Measurements from ENCODE around the gene EXOSC10.
"Not testable (repeated sequence)": the region's sequence is repeated elsewhere in the genome, so short reads cannot be mapped to it uniquely, and the experiment has no call there.

EXOSC10 gene

DNA sequence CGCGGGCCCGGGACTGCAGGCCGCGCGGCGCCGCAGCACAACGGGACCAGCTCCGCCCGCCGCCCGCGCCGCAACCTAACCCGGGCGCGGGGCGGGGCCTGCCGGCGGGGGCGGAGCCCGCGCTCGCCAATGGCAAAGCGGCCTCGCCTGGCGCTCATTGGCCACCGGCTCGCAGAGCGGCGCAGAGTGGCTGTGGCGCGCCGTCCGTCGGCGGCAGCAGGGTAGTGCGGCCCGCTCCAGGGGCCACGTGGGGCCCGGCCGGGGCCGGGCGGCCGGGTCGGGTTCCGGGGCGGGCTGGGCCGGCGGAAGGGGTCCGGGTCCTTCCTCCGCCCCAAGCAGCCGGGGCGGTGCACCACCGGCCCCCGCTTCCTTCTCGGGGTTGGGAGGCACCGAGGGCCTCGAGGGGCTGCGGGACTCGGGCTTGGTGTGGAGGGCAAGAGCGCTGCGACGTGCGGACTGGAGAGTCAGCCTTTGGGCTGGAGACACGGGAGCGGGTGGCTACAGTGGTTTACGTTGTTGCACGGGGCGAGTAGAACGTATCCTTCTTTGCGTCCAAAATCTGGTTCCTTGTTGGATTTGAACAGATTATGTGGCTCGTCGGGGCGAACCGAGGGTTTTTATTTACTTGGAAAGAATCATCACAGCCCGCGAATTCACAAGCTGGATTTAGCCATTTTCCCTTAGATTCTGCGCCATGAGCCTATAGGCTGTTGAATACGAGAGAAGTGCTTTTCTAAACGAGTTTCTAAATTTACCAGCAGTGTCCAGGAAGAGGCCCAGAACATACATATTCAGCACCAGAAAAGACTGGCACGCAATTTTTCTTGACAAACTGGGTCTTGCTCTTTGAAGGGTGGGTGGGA, 39.5 kb downstream of the EXOSC10 start, which contains the start of gene SRM:
SRM (minus strand) TSS at position 51 of the 863 bp plus-strand sequence. CDS start 75 bp downstream, outside the sequence.
- DNase-seq: peak; percentile 72 to 89

DNA sequence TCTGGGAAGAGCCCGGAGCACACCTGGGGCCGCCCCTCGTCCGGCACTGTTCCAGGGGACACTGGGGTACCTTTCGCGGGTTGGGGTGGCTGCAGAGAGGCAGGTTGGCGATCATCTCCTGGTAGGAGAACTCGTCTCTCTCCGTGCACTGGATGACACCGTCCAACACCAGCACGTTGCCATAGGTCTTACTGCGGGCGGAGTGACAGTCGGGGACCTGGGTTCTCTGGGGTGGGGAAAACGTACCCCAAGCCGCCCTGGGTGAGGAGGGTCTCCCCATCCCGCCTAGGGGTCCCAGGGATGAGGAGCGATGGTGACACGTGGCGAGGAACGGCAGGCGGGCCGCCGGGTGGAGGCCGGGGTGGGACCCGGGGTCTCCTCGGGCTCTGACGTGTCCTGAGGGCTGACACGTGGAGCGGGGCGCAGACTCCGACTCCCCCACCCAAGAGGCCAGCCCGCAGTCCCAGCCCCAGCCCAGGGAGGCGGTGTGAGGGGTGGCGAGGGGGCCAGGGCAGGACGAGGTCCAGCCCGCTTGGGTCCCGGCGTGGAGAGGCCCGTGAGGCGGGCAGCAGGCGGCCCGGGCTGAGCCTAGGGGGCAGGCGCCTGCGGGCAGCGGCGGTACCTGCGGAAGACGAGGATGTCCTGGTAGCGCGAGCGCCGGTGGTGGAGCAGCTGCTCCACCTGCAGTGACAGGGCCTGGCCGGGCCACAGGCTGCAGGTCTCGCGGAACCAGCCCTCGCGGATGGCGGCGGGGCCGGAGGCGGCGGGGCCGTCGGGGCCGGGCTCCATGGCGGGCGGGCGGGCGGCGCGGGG, 40.3 kb downstream of the EXOSC10 start:
- no peak for DNase-seq

DNA sequence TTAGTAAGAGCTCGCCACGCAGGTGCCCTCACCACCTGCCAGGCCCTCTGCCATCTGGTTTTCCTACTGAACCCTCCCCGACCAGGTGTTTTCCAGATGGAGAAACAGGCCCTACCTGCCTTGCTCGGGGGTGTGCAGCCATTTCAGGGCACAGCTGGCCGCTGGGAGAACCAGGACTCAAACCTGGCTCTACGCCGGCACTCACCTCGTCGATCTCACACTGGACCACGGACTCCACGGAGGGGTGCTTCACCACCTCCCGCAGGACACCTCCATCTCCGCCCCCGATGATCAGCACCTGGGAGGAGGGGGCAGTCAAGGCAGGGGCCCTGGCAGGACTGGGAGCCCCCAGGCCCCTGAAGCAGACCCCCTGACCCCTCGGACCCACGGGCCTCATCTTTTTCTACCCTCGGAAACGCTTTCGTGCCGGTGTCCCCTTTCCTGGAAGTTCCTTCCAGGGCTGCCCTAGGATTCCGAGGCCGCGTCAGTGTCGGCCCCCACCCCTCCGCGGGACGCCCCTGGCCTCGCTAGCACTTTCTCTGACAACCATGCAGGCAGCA, 41.0 kb downstream of the EXOSC10 start:
- peak in 1 of 2 experiments; percentile 43 for DNase-seq

DNA sequence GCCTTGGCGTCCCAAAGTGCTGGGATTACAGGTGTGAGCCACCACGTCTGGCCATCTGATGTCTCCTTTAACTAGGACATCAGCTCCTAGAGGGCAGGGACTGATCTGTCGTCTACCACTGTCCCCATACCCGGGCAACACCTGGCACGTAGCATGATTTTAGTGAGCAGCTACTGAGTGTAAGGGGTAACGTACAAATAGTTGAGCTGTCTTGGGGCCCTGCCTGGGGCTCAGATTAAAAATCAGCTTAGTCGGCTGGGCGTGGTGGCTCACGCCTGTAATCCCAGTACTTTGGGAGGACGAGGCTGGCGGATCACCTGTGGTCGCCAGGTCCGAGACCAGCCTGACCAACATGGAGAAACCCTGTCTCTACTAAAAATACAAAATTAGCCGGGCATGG, 41.6 kb downstream of the EXOSC10 start:
- no peak for DNase-seq

DNA sequence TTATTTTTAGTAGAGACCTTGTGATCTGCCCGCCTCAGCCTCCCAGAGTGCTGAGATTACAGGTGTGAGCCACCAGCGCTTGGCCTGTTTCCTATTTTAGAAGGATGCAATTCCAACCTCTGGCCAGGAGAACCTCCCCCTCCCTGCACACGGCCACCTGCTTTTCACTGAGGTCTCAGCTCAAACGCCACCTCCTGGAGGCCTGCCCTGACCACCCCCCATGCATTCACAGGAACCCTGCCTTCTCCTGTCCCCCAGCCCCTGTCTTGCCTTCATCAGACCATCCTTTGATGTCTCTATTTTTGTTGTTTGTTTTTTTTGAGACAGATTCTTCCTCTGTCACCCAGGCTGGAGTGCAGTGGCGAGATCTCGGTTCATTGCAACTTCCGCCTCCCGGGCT, 42.2 kb downstream of the EXOSC10 start:
- DNase-seq: no peak

DNA sequence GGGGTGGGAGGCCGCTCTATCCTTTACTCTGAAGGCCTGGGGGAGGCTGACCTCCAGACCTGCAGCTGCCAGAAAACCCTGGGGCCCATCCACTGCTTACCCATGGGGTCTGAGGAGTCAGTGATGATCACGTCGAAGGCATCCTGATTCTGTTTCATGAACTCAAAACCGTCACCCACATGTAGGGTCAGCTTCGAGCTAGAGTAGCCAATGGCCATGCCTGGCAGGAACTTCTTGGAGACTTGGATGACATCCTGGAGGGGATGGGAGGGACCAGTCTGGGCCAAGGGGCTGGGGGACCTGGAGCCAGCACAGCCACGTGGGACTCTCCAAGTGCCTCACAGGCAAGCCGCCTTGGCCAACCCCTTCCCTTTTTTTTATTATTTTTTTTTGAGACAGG, 43.2 kb downstream of the EXOSC10 start:
- no peak for DNase-seq

DNA sequence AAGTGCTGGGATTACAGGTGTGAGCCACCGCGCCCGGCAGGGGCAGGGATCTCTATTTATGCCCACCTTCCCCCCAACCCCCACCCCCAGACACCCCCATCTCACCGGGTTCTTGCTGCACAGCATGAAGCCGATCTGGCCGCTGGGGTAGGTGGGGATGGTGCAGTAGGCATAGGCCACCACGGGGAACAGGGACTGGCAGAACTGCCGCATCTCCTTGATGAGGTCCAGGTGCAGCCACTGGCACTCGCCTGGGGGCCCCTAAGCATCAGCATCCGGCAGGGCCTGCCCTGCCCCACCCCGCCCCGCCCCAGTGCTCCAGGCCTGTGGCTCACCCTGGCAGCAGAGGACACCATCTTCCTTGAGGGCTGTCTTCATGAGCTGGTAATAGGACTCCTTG, 44.0 kb downstream of the EXOSC10 start:
- DNase-seq: no peak

DNA sequence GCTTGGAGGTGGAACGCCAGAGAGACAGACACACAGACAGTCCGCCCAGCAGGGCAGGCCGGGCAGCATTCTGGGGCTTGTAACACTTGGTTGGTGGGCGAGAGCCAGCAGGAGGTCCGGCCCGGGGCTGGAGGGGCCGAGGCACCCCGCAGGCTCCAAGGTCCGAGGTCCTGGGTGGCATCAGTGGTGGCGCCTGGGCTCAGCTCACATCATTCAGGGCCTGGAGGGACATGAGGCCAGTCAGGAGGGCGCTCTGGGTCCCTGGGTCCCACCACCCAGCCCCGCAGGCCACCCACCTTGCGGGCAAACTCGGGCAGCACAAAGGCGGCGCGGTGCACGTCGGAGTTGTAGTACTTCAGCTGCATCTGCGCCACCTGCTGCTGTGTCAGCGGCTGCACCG, 45.0 kb downstream of the EXOSC10 start:
- DNase-seq: no peak

DNA sequence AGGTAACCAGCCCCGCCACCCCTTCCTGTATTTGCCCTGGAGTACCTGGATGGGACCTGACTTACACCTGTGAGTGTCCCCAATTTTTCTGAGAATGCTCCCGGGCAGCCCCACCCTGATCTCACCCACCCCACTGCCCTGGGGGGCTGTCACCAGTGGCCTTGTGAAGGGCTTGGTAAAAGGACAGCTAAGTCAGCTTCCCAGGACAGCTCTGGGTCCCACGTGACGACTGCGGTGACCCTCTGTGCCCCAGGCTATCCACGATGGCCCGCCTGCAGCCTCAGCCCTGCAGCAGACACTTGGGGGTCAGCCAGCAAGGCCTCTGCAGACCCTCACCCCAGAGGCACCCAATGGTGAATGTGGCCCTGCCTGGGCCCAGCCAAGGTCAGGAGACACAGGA, 45.5 kb downstream of the EXOSC10 start:
- DNase-seq: no peak

DNA sequence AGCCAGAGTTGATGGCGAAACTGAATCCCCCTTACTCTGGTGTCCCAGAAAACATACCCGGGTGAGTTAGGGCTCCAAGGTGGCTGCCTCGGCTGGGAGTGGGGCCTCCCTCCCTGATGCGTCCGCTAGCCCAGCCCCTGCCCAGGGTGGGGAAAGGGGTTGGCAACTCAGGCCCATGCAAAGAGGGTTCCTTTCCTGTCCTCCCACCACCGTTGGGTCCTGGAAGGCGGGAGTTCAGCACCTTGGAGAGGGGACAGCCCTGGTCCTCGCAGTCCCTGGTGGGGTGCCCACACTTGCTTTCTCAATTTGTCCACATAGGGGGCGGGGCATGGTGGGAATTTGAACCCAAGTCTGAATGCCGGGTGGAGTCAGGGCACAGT, 45.9 kb downstream of the EXOSC10 start:
- DNase-seq: no peak

DNA sequence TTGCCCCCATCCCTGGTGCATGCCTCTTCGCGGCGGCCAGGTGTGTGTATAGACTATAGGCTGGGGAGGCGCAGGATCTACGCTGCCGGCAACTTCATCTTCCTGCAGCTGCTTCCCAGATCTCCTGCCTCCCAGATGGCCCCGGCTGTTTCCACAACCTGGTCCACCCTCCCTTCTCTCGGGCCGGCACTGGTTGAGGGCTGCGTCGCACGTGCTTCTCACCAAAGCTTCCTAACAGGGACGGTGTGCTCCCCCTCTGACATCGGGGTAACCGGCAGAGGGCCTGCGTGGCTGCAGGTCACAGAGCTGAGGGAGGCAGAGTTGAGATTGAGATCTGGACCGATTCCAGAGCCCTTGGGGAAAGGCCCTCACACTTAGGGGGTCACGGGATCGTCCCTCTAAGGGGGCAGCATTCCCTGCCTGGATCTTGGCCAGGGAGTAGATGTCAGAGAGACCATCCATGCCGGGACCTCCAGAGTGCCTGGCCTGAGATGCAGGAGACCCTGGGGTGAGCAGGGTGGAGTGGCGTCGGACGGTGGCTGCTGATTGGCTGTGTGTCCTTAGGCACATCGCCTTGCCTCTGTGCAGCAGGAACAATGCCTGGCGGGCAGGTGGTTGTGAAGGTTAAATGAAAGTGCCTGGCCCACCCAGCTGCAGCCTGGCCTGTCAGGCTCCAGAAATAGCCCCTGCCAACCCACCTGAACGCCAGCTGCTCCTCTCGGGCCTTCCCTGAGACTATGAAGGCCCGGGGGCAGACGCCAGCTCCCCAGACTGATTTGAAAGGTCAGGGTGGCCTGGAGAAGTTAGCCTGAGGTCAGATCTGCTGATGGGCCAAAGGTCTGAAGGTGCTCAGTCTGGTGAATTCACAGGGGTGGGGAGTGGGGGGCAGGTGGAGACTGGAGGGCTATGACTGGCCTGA, 46.6 kb downstream of the EXOSC10 start:
- DNase-seq: peak; percentile 40 to 76

DNA sequence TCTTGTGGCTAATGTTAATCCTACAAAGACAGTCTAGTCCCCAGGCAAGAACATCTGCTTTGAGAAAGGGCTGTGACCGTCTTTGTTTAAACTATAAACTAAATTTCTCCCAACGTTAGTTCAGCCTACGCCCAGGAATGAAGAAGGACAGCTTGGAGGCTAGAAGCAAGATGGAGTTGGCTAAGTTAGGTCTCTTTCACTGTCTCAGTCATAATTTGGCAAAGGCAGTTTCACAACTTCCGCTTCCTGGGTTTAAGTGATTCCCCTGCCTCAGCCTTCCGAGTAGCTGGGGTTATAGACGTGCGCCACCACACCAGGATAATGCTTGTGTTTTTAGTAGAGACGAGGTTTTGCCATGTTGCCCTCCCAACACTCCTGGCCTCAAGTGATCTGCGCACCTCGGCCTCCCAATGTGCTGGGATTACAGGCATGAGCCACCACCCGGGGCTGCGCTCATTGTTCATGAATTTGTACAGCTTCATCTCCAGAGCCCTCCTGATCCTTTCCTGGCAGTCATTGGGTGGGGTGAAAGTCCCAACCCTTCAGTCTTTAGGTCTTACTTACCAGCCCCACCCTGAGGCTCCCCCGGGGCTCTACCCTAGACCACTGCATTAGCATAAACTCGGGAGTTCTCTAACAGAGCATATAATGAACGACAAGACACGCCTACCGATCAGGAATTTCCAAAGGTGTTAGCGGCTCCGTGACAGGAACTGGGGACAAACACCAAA, 47.7 kb downstream of the EXOSC10 start:
- DNase-seq: no peak

DNA sequence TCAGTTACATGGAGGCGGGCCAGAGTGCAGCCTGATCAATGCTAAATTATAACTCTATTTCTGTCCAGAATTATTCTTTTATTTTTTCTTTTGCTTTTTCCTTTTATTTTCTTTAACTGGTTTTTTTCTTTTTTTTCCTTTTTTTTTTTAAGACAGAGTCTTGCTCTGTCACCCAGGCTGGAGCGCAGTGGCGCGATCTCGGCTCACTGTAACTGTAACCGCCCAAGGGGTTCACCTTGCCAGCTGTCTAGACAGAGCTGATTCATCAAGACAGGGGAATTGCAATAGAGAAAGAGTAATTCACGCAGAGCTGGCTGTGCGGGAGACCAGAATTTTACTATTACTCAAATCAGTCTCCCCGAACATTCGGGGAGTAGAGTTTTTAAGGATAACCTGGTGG, 48.5 kb downstream of the EXOSC10 start:
- not testable (repeated sequence) for DNase-seq

DNA sequence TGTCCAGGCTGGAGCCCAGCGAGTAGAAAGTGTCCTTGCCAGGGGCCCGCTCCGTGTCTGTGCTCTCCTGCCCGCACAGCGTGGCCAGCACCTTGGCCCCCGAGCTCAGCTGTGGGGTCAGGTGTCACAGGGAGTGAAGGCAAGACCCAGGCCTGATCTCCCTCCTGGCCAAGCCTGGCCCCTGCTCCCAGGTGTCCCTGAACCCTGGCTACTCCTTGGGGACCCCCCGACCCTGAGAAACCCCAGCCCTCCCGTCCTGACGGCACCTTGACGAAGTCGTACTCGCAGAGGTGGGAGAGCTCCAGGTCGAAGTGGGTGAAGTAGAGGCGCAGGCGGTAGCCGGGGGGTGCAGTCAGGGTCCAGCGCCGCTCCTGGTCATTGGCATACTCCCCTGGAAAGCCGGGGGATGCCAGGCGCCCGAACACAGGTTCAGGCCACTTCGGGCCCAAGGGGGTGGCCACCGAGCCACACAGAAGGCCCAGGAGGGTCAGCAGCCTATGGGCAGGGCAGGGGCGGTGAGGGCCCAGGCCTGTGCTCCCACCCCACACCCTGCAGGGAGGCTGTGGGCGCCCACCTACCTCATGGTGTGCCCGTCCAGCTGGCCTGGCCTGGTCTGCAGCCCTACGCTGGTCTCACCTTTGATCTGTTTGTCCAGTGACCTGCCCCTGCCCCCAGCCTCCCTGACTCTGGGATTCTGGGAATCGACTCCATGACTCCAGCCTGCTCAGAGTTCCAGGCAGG, 52.9 kb downstream of the EXOSC10 start, which contains the start of gene MASP2:
MASP2 (minus strand) TSS at position 615 of the 741 bp plus-strand sequence; CDS start at position 583, 32 bp downstream.
- no peak for DNase-seq

DNA sequence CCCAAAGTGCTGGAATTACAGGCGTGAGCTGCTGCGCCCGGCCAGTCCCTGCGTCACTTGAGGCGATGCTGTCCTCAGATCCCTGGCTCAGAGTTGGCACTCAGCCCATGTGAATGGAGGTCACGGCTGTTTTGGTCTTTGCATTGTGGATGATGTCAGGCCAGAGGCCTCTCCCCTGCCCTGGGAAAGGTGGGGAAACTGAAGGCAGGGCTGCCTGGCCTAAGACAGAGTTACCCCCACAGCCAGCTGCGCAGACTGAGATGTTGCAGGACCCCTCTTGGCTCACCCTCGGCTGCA, 53.5 kb downstream of the EXOSC10 start:
- DNase-seq: no peak

DNA sequence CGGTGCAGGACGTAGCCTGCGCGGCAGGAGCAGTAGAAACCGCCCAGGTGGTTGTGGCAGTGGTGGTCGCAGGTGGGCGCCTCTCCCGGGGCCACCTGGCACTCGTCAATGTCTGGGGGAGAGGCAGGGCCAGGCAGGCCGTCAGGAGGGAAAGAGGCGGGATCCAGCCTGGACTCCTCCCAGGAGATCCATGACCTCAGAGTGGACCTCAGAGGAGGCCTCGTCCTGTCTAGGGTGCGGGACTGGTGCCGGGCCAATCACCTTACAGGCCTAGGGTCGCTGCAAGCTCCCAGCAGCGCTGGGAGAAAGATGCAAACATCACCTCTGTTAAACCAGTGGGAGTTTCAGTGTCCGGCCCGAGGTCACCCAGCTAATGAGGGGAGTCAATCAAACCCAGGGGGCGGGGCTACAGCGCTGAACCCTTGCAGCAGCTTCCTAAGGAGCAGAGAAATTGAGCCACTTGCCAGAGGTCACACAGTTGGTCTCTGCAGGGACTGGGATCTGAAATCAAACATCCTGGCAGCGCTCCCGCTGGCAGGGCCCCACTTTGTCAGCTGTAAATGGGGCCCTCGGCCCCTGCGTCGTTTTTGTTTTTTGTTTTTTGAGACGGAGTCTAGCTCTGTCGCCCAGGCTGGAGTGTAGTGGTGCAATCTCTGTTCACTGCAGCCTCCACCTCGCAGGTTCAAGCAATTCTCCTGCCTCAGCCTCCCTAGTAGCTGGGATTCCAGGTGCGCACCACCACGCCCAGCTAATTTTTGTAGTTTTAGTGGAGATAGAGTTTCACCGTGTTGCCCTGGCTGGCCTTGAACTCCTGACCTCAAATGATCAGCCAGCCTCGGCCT, 54.0 kb downstream of the EXOSC10 start:
- no peak for DNase-seq

DNA sequence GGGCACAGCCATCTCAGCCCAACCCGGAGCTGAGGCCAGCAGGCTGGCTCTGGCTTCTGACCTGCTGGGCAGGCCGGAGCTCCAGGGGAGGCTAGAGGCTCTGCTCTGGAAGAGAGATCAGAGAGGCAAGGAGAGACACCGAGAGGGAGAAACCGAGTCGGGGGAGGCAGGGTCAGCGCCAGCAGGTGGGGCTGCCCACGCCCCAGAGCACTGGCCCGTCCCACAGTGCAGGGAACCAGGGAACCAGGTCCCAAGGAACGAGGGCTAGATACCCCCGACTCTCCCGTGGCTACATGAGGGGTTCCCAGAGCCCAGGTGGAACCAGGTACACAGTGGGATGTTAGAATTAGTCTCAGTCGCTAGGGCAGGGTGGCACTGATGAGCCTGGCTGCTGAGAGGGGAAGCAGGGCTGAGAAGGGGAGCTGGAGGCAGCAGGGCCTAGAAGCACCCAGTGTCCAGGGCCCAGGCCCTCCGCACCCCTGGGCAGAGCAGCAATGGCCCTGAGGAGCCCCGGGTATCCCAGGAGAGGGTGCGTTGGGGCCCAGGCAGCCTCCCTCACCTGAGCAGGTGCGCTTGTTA, 54.7 kb downstream of the EXOSC10 start:
- no peak for DNase-seq

DNA sequence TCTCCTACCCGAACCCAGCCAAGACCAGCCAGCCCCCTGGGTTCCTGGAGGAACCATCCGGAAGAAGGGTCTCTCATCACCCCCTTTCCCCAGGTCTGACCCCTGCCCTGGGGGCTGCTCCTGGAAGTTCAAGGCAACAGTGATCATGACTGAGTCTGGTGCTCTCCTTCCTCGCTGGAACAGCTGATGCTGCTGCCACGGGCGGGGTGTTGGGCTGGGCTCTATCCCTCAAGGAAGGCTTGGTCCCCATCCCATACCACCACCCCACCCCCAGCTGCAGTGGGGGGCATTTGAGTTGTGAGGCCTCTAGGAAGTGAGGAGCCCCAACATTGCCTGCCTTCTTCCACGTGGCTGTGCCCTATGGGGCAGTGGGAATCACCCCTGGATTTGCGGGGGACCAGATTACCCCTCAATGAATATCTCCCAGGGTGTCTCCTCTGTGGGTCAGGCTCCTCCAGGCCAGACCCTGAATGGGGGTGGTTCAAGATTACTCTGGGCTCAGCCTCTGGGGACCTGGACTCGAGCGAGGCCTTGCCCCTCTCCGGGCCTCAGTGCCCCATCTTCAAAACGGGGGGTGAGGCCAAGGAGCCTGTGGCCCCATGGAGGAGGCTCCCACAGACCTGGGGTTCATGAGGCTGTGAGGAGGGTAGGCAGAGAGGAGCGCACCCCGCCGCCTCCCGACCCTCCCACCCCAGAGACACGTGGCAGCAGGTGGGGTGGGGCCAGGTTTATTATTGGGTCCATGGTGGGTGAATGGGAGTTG, 55.4 kb downstream of the EXOSC10 start:
- no peak for DNase-seq
